ENCODE results near the gene ATP6V1C2.

DNA sequence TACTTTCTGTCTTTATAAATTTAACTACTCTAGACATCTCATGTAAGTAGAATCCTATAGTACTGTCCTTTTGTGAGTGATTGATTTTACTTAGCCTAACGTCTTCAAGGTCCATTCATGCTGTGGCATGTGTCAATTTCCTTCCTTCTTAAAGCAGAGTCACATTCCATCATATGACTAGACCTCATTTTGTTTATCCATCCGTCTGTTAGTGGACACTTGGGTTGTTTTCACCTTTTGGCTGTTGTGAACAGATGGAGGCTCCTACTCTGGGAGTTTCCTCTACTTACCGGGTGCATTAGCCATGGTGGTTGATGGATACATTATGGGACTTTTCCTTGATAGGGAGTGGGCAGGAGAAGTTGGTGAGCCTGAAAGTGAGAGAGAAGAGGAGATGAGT, 97.6 kb downstream of the ATP6V1C2 start:
- TF ChIP-seq, protein P1, sequence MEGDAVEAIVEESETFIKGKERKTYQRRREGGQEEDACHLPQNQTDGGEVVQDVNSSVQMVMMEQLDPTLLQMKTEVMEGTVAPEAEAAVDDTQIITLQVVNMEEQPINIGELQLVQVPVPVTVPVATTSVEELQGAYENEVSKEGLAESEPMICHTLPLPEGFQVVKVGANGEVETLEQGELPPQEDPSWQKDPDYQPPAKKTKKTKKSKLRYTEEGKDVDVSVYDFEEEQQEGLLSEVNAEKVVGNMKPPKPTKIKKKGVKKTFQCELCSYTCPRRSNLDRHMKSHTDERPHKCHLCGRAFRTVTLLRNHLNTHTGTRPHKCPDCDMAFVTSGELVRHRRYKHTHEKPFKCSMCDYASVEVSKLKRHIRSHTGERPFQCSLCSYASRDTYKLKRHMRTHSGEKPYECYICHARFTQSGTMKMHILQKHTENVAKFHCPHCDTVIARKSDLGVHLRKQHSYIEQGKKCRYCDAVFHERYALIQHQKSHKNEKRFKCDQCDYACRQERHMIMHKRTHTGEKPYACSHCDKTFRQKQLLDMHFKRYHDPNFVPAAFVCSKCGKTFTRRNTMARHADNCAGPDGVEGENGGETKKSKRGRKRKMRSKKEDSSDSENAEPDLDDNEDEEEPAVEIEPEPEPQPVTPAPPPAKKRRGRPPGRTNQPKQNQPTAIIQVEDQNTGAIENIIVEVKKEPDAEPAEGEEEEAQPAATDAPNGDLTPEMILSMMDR (IDR thresholded peaks at IDR 0.05 in 4 of 5, conservative IDR thresholded peaks at IDR 0.05 in 1 of 5) = no peak
- TF ChIP-seq POLR2A (IDR thresholded peaks at IDR 0.05) = no peak

Data from gastrocnemius medialis (tissue), 4 donors.